IMR-90 (cell line): ENCODE data around the gene RPL18. TPM values are rescaled to one million over a fixed set of nuclear protein-coding genes. Genes with fewer than 3 reads are reported as not detected.

ENCODE experiments used
- MXI1 ChIP-seq: IDR thresholded peaks from 2 replicates; pipeline ENCODE4 v1.6.1; 2012; ENCODE audit warnings: low read depth, mild to moderate bottlenecking, low read length, moderate library complexity, borderline replicate concordance
- POLR2A ChIP-seq: IDR thresholded peaks from 2 replicates; pipeline ENCODE4 v1.6.1; 2012; ENCODE audit warnings: mild to moderate bottlenecking, low read depth, low read length
- polyA plus RNA-seq, 3 experiments: library from polyadenylated mRNA; depleted of rRNA; stranded (reverse); fragments of >200 nt; gene quantifications; 2 replicates each; pipeline ENCODE4 v1.2.3, GENCODE V29; 2012; ENCODE audit warnings: low replicate concordance in 1 of 3
- total RNA-seq: library from RNA; depleted of rRNA; stranded (reverse); fragments of >200 nt; gene quantifications from 2 replicates; pipeline ENCODE4 v1.2.3, GENCODE V29; 2012; rRNA removed

The RPL18 gene
- total and polyA plus RNA-seq, 2 of the 4 experiments (the other 2 are of a cell fraction) = 1,909 to 2,254 TPM

DNA sequence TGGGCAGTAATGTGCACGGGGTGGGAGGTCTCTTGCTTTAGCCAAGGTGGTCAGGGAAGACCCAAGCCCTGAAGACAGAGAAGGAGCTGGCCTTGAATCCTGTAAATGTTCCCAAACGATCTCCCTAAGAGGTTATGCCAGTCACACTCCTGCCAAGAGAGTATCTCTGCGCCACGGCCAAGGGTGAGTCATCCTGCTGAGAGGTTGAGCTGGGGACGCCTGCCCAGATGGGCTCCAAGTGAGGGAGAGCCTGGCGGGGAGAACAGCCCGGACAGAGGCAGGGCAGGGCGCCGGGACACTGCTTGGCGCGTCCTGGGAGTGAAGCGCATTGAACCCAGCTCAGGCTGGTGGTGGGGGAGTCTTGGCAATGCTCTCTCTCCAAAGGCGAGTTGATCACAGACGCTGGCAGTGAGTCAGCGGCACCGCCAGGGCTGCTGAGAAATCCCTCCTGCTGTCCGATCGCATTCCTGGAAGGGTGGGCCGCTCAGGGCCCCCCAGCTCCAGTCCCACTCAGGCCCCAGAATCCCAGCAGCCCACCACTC, 50.6 kb downstream of the RPL18 start (continued):
- TF ChIP-seq MXI1 (no peak), POLR2A (no peak)

Other genes with a start within 250 kb of the RPL18 start
- gene KDELR1, start 227.6 kb downstream of the RPL18 start, total RNA-seq = 57.8 and 58.8 TPM in 2 replicates
- gene KDELR1, start 227.6 kb downstream of the RPL18 start, polyA plus RNA-seq (2012; rRNA removed) = 171 and 180 TPM in 2 replicates
- gene GRIN2D, start 225.5 kb downstream of the RPL18 start, total RNA-seq = under 0.01 TPM in 2 replicates
- gene GRIN2D, start 225.5 kb downstream of the RPL18 start, polyA plus RNA-seq (2012; rRNA removed) = 0.23 and 0.24 TPM in 2 replicates
- 22.0 and 32.5 TPM in 2 replicates for gene GRWD1, start 173.2 kb downstream of the RPL18 start, total RNA-seq
- 22.5 and 25.2 TPM in 2 replicates for gene GRWD1, start 173.2 kb downstream of the RPL18 start, polyA plus RNA-seq (2012; rRNA removed)
- gene KCNJ14, start 163.6 kb downstream of the RPL18 start, total RNA-seq = under 0.01 and 0.18 TPM in 2 replicates
- gene KCNJ14, start 163.6 kb downstream of the RPL18 start, polyA plus RNA-seq (2012; rRNA removed) = 0.34 and 0.39 TPM in 2 replicates
- gene CYTH2, start 149.8 kb downstream of the RPL18 start, total RNA-seq = 35.8 and 38.3 TPM in 2 replicates
- gene CYTH2, start 149.8 kb downstream of the RPL18 start, polyA plus RNA-seq (2012; rRNA removed) = 56.1 and 62.0 TPM in 2 replicates
- 0.18 TPM in 1 of 2 replicates, not detected in the other for gene LMTK3, start 107.3 kb downstream of the RPL18 start, total RNA-seq
- gene LMTK3, start 107.3 kb downstream of the RPL18 start, polyA plus RNA-seq (2012; rRNA removed) = 0.60 and 0.87 TPM in 2 replicates
- gene SULT2B1, start 67.0 kb downstream of the RPL18 start, total RNA-seq = not detected in 2 replicates
- gene SULT2B1, start 67.0 kb downstream of the RPL18 start, polyA plus RNA-seq (2012; rRNA removed) = 0.09 TPM in 1 of 2 replicates, not detected in the other
- gene SPACA4, start 12.4 kb downstream of the RPL18 start, total RNA-seq = not detected in 2 replicates
- not detected in 2 replicates for gene SPACA4, start 12.4 kb downstream of the RPL18 start, polyA plus RNA-seq (2012; rRNA removed)
- 0.36 and 0.56 TPM in 2 replicates for gene FAM83E, start 4.1 kb downstream of the RPL18 start, total RNA-seq
- gene FAM83E, start 4.1 kb downstream of the RPL18 start, polyA plus RNA-seq (2012; rRNA removed) = 0.05 and 0.17 TPM in 2 replicates
- 1.6 and 1.7 TPM in 2 replicates for gene SPHK2, start 328 bp upstream of the RPL18 start, total RNA-seq
- gene SPHK2, start 328 bp upstream of the RPL18 start, polyA plus RNA-seq (2012; rRNA removed) = 9.9 and 11.9 TPM in 2 replicates
- 2.5 and 3.6 TPM in 2 replicates for gene DBP, start 18.2 kb upstream of the RPL18 start, total RNA-seq
- gene DBP, start 18.2 kb upstream of the RPL18 start, polyA plus RNA-seq (2012; rRNA removed) = 3.0 and 3.6 TPM in 2 replicates
- gene CA11, start 27.0 kb upstream of the RPL18 start, total RNA-seq = 1.3 and 1.7 TPM in 2 replicates
- 2.7 and 2.9 TPM in 2 replicates for gene CA11, start 27.0 kb upstream of the RPL18 start, polyA plus RNA-seq (2012; rRNA removed)
- gene NTN5, start 53.8 kb upstream of the RPL18 start, total RNA-seq = not detected in 2 replicates
- gene NTN5, start 53.8 kb upstream of the RPL18 start, polyA plus RNA-seq (2012; rRNA removed) = 0.11 and 0.19 TPM in 2 replicates
- not detected in 2 replicates for gene FUT2, start 76.8 kb upstream of the RPL18 start, total RNA-seq
- not detected in 2 replicates for gene FUT2, start 76.8 kb upstream of the RPL18 start, polyA plus RNA-seq (2012; rRNA removed)
- 0.18 and 0.28 TPM in 2 replicates for gene MAMSTR, start 100.5 kb upstream of the RPL18 start, total RNA-seq
- gene MAMSTR, start 100.5 kb upstream of the RPL18 start, polyA plus RNA-seq (2012; rRNA removed) = 1.9 and 2.7 TPM in 2 replicates
- gene RASIP1, start 121.4 kb upstream of the RPL18 start, total RNA-seq = under 0.01 and 0.18 TPM in 2 replicates
- gene RASIP1, start 121.4 kb upstream of the RPL18 start, polyA plus RNA-seq (2012; rRNA removed) = 0.51 and 0.67 TPM in 2 replicates
- not detected in 2 replicates for gene IZUMO1, start 127.7 kb upstream of the RPL18 start, total RNA-seq
- not detected in 2 replicates for gene IZUMO1, start 127.7 kb upstream of the RPL18 start, polyA plus RNA-seq (2012; rRNA removed)
- under 0.01 and 0.18 TPM in 2 replicates for gene FUT1, start 133.5 kb upstream of the RPL18 start, total RNA-seq
- 0.03 and 0.09 TPM in 2 replicates for gene FUT1, start 133.5 kb upstream of the RPL18 start, polyA plus RNA-seq (2012; rRNA removed)
- gene FGF21, start 136.3 kb upstream of the RPL18 start, total RNA-seq = not detected in 2 replicates
- gene FGF21, start 136.3 kb upstream of the RPL18 start, polyA plus RNA-seq (2012; rRNA removed) = not detected in 2 replicates
- 20.1 and 21.7 TPM in 2 replicates for gene BCAT2, start 191.9 kb upstream of the RPL18 start, total RNA-seq
- 42.2 and 45.3 TPM in 2 replicates for gene BCAT2, start 191.9 kb upstream of the RPL18 start, polyA plus RNA-seq (2012; rRNA removed)
- 0.54 and 0.56 TPM in 2 replicates for gene HSD17B14, start 217.3 kb upstream of the RPL18 start, total RNA-seq
- gene HSD17B14, start 217.3 kb upstream of the RPL18 start, polyA plus RNA-seq (2012; rRNA removed) = 4.5 and 5.6 TPM in 2 replicates
- gene PLEKHA4, start 249.4 kb upstream of the RPL18 start, total RNA-seq = 4.2 and 4.5 TPM in 2 replicates
- 14.4 and 17.2 TPM in 2 replicates for gene PLEKHA4, start 249.4 kb upstream of the RPL18 start, polyA plus RNA-seq (2012; rRNA removed)